CMK (cell line): ENCODE data around the gene ASTN1.

Source experiments
- DNase-seq: peaks from one replicate; pipeline ENCODE4 v3.0.0-alpha.2; 2010; ENCODE audit warnings: low read depth

The ASTN1 gene

DNA sequence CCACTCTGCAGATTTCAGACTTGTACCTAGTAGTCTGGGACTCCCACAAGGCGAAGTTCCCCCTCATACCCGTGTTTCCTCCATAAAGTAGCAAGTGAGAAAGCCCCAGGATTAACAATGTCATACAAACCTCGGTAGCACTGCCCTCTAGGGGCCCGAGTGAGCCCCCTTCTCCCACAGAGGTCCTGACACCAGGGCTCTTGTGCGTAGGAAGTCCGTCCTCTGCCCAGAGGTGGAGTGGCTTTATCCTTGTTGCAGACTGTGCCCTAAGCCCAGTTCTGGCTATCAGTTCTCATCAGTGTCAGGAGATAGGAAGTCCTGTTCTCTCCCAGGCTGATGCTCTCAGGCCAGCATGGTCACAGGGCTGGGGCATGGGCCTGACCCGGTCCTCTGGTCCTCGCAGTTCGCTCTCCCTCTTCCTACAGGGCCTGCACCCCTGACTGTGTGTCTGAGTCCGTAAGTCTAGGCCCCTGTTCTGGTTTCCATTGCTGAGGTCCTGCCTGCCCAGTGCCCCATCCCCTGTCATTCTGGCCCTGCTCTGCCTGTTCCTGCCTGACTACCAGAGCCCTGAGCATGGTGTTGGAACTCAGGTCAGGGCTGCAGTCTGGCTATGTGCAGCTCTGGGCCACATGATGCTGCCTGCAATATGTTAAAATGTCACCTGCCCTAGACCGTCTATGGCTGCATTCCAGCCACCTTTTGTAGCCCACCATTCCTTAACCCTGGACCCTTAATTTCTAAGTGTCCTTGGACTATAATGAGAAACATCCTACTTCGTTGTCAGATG, 285.6 kb downstream of the ASTN1 start:
- DNase-seq: no peak

DNA sequence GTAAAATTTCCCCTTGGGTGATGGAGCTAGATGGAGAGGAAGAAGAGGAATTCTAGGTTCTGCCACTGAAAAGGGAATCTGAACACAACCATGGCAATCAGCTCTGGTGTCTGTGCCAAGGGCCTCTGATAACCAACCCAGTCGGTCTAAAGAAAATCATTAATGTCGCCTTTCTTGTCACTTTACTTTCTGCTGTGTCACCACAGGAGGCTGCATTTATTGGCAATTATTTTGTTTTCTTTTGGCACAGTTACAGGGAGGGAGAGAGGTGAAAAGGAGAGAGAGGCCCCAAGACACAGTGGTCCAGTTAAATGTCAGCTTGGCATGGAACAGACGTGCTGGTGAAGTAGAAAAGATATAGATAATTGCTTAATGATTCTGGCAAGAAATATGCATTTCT, 287.0 kb downstream of the ASTN1 start:
- DNase-seq: no peak

DNA sequence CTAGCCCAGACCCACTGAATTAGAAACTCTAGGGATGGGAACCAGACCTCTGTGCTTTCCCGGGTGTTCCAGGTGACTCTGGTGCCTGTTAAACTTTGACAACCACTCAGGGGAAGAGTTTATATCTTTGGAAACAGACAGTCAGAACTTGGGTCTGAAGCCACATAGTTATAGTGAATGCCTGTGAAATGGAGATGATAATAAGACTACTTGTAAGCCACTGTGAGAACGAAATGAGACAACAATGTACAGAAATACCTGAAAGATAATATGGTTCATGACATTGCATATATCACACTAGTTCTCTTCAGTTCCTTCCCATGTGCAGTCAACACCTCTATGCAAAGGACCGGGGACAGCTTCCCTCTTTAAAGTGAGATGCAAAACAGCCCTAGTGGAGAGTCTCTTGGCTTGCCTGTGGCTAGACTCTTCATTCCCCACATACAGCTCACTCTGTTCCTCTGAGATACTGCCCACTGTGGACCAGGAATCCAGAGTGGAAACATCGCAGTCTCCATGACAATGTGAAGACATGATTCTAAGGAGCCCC, 287.5 kb downstream of the ASTN1 start:
- DNase-seq: no peak

DNA sequence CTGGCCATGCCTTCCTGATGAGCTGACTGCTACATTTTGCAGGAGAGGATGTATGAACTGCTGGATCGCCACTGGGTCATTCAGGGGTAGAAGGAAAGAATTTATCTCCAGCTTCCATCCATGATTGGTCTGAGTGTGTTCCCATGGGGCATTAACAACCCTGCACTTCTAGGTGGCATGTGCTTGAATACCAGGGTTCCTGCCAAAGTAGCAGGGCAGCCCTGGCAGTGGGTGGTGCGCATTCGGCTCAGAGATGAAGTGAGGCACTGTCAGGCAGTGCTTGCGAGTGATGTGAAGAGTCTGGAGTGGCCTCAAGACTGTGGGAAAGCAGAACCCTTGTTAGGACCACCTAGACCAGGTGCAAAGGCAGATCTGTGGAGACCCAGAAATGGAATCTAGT, 294.9 kb downstream of the ASTN1 start:
- no peak for DNase-seq

DNA sequence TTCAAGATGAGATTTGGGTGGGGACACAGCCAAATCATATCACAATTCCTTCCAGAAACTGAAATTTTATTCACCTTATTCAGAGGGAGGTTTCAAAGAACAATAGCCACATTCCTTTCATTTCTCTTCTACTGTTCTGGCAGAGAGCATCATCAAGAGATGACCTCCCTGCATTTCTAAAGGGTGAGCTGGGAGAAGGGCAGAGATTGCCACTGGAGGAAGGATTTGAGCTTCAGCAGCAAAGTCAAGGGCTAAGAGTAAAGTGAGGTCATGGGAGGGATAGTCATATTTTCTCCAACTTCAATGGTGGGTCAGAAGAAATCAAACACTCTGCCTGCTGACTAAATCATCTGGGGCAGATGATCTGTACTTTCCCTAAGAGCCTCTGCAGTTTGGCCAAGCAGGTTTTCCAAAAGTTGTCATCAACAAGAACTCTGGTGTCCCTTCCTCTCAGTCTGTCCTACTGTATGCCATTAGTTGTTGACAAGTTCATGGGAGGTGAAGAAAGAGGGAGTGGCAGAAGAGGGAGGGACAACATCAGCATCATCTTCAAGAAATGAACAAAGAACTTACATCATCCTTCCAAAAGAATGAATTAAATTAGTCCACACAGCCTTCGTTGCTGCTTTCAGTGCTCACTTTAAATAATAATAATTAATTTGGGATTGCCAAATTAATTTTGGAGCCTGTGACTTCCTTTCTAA, 298.3 kb downstream of the ASTN1 start:
- no peak for DNase-seq

DNA sequence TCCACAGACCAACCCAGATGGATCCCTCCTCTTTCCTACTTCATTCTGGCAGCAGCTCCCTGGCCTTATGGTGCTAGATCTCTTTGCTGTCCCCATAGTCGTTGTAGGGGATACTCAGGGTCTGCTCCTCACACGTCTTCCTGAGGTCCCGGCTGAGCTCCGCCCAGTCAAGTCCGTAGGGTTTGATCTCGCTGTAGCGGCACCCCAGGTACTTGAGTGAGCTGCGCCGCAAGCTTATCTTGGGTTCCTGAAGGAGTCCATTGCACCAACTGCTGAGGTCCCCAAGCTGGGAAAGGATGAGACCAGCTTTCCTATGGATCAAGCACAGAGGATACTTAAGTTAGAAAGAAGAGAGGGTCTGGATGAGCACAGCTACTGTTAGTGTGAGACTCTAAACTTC, 300.3 kb downstream of the ASTN1 start:
- DNase-seq: no peak

DNA sequence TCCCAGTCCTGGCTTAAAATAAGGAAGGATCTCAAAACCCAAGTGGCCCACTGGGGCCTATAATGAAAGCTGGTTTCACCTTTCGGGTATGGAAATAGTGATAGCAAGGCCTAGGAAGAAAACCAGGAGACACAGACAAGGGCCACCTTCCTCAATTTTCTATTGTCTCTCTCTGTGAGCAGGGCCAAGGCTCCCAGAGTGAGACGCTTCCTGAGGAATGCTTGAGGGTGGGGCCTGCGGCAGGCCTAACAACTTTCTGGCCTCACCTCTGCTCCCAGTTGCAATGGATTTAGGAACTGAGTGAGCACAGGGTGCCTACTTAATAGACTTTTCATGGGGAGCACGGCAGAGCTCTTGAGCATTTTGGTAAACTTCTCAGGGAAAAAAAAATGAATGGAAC, 300.9 kb downstream of the ASTN1 start:
- no peak for DNase-seq

DNA sequence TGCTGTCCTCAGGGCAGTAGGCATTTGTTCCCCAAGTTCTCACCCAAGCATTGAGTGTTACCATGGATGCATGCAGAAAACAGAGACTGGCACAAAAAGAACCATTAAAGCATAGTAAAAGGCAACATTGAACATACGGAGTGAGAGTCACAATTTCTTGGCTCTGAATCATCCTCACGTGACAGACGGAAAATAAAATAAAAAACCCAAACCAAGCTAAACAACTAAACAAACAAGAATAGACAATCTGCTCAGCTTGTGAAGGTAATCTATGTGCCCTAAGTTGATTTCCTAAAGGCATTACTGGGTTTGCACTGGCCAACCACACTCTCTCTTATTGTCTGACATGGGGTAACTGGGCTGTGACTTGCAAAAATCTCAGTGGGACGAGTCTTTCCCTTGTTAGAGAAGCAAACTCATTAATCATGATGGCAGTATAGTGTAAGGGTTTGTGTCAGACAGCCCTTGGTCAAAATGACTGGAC, 306.0 kb downstream of the ASTN1 start:
- no peak for DNase-seq

DNA sequence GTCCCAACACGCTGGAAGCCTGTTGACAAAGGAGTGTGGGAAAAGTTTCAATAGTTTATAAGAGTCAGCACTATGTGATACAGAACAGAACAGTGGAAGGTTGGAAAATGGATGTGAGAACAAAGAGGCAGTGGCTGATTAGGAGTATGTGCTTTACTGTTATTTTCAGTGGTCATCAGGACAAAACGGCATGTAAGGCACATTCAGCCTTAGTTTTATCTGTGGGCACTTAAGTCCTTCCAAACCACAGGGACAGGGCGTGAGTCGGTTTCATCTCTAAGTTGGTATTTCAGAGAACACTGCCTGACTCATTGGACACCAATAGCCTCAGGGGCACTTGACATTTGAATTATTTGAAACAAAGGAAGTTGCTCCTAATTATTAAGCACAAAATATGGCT, 306.9 kb downstream of the ASTN1 start:
- no peak for DNase-seq

DNA sequence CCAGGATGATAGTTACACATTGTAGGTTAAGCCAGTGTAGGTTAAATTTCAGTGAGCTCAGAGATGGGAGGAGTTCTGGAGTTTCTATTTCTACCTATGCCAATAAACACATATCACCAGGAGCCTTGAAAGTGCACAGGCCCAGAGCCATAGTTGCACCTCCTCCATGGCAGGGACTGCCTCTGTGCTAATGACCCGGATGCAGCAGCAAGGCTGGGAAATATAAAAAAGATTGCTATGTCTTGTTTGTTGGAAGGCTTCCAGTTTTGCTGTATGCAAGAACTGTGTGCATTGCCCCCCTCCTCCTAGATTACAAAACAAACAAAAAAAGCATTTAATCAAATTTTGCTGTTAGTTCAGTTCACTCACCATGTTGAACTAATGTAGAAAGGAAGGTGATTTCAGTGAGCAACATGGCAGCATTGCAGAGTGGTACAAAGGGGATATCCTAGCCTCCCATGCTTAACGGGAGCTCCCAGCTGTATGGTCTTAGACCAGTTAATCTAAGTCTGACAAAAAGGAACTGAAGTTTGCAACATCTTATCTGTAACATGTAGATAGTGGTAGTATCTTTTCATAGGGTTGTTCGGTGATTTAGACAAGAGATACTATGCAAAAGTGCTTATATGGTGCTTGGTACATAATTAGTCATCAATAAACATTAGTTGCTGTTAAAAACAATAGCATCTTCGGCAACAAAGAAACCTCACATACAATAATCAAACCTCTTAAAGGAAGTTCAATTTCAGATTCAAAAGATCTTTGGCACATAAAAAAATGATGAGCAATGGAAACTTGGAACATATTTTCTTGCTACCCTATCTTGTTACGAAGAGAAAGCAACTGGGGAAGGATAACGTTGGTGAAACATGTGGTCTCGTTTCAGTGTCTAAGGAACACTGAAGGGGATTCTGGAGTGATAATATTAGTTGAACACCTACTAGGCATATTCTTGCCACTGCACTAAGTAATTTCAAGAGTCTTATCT, 309.5 kb downstream of the ASTN1 start:
- no peak for DNase-seq

DNA sequence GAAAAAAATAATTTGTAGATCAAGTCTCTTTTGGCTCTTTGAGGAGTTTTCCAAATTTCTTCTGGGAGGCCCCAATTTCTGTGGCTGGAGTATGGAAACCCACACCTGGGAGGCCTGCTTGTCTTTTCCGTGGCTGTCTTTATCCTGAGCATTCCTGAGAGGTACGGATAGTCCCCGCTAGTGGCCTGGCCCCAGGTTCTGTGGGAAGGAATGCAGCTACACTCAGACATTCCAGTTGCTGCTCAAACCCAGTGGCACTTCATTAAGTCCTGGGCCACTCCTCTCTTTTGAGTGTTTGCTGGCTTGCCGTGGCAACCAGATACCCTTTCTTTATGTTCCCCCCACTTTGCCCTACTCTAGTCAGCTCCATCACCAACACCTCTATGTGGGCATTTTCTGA, 310.4 kb downstream of the ASTN1 start:
- DNase-seq: no peak

DNA sequence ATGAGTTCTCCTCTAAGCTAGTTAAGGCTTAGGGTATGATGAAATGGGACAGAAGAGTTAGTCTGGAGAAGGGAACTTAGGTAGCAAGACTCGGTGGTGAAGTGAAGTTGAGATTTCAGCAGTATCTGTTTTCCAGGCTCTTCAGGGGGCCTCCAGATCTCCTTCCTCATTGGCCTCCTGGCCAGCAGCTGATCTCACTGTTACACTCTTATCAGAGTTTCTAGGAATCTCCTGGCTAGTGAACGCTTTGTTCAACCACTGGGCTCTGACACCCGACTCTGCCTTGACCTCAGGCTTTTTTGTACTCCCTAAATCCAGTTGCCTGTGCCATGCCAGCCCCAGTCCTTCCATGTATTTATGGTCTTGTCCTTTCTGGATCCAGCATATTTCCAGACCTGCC, 311.0 kb downstream of the ASTN1 start:
- no peak for DNase-seq

DNA sequence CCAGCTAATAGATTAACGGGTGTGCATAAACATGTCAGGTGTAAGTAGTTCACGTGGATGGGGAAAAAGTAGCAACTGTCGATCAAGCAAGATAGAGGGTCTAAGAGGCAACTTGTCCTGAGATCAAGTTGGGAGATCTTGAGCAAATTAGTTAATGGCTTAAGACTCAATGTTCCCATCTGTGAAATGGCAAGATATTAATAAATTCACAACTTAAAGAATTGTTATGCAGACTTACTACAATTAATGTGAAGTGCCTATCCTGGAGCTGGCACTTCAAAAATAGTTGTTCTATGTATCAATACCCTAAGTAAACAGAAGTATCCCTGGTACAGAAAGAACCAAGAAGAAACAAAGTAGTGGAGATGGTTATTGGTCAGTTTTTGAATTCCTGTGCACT, 312.4 kb downstream of the ASTN1 start:
- no peak for DNase-seq

DNA sequence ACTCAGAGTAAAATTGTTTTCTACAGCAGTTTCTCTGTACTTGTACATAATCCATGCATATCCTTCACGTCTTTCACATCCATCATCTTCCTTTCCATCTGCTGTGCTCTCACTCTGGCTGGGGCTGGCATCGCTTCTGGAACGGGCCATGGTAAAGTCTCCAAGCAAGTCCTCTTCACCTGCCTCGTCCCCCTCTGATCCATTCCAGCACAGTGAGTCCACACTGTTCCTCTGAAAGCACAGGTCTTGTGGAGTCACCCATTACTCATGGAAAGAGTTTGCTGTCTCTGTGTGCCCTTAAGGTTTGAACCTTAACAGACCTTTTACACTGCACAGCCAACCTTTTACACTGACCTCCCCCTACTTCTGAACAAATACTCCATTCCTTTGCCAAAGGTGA, 313.6 kb downstream of the ASTN1 start:
- no peak for DNase-seq

DNA sequence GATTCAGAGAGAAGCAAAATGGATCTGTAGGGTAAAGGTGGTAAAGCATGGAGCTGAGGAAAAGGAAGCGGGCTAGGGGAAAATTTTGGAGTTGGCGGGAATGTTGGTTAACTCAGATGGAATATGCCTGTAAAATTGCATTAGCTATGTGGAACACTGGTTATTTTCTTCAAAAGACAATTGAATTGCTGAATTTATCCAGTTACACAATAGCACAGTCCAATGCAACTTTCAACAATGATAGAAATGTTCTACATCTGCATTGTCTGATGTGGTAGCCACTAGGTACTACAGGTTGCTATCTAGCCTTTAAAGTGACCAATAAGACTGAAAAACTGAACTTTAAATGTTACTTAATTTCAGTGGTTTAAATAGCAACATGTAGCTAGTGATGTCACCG, 315.2 kb downstream of the ASTN1 start:
- DNase-seq: no peak

DNA sequence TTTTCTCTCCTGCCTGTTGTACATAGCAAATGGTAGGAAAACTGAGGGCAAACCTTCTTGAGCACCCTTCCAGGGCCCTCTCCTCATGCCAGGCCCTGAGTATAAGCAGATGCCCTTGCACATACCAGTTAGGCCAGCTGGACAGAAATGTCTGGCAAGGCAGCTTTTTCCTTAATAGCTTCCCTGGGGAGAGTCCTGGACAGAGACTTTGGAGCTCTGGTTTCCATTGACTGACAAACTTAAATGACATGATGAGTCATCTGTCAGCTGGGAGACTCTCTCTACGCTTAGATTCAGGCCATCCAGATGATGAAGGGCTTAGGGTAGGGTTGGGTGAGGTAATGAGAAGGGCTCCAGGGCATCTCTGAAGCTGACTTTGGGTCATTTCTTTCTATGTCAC, 317.5 kb downstream of the ASTN1 start:
- no peak for DNase-seq

DNA sequence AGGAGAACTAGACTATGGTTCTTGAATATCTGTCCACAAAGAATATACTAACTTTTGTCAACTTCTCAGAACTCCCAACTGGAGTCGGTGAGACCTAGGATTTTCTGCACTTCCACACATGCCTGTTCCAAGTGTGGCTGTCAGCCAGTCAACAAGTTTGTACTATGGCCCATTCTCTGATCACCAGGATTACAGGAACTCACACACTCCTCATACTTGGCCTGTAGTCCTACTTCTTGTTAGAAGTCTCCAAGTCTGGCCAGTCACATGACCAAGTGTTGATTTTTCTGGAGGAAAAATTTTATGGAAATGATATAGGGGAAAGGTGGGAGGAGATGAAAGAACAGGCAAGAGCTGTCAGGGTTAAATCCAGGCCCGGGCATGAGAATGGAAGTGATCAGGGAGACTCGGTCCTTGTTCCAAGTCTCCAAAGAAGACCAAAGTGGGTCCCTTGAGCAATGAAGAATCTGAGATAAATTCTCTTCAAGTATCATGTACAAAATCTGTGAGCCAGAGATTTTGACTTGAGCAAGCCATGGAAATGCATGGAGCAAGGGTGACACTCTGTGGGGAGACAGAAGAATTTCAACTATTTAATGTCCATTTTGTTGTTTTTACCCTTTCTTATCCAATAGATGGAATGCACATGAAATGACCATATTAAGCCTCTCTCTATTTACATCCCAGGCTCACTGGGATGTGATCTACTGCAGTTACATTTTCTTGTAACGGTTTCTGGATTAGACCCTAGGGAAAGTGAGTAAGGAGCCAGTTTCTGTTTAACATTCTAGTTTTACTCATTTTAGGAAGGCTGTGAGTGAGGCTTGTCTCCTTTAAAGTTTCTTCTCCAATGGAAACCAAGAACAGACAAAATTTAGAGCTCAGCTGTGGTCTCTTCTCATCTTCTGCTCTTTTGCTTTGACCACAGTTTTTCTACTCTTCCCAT, 320.9 kb downstream of the ASTN1 start:
- DNase-seq: no peak

DNA sequence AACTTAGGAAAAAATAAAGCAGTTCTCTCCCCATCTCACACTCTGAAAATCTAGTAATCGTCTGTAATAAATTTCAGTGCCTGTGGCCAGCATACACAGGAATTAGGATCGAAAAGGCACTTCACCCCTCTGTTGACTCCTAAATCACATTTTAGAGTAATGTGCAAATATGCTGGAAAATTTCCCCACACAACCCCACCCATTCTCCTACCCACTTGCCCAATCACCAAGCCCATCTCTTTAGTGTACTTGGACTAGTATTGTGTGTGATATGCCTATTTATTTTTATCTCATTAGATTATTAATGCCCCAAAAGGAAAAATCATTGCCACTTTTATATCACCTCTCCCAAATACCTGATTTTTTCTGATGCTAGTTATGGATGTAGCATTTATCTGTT, 323.3 kb downstream of the ASTN1 start:
- DNase-seq: no peak

DNA sequence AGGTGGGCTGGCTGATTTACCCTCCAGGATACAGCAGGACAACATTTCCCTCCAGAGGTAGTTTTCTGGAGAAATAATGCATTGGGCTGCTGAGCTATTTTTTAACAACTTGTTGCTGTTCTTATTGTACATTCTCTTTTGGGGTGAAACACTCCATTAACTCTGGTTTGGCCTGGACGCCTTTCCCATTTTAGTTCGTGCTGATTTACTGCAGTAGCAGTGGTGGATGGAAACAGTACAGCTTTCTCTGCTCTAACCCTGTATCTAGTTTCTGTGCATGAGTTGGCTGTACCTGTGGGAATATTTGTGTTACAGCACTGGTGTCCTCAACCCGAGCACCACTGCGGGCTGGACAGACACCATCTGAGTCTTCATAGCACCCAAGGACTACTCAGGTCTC, 325.3 kb downstream of the ASTN1 start:
- no peak for DNase-seq

DNA sequence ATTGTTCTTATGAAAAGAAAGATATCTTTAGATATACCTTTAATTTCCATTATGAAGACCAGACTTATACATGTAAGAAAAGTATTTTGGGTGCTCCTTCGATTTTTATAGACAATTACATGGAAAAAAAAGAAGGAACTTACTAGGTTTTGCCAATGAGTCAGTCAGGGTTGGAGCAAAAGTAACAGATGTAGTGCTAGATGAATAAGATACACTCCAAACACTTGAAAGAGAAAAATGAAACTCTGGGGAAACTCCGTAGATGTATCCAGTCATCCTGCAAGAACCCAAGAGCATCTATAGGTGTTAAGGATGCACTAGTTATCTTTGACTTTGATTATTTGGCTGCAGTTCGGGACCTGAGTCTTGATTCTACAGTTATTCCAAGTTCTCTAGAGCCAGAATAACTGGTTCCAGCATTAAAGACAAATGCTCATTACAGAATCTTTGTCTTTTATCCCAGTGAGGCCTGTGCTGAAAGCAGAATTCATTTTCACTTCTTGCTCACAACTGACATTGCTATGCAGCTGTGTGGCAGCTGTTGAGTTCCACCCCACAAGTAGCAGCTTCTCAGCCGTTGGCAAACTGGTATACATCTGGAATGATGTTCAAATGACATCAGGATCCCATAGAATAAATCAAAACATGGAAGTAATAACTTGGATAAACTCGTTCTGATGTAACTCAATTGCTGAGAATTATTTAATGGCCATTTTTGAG, 326.1 kb downstream of the ASTN1 start:
- no peak for DNase-seq
